Measurements from ENCODE around the gene OR5H14. TPM values are rescaled to one million over a fixed set of nuclear protein-coding genes. Genes with fewer than 3 reads are reported as not detected.

OR5H14 gene
- polyA plus RNA-seq, 1 of the 3 experiments (the other 2 are of a cell fraction) = not detected

GRCh38 chr3:98151241-98151640 is 4.0 kb downstream of the OR5H14 start:
- H3K79me2 ChIP-seq (ENCODE audit: insufficient read depth) = no peaks in the 10 kb centered on the region
- H2AFZ ChIP-seq (ENCODE audit: low read depth) = no peak overlapping the region
- no peaks in the 10 kb centered on the region for H3K9me2 ChIP-seq
- no peaks in the 10 kb centered on the region for H4K20me1 ChIP-seq (ENCODE audit: insufficient read depth)
- H3K4me2 ChIP-seq = no peak overlapping the region
- TF ChIP-seq TAF1 (IDR thresholded peaks at IDR 0.05; ENCODE audit: borderline replicate concordance, low read depth, low read length) (no peak), MXI1 (IDR thresholded peaks at IDR 0.05; ENCODE audit: low read depth, low read length) (no peak), IRF3 (IDR thresholded peaks at IDR 0.05; ENCODE audit: low read depth, low read length) (no peak), FOSL2 (IDR thresholded peaks at IDR 0.05; ENCODE audit: borderline replicate concordance, low read depth) (no peak), RFX5 (IDR thresholded peaks at IDR 0.05; ENCODE audit: low read length) (no peak), ZBTB33 (IDR thresholded peaks at IDR 0.05; ENCODE audit: borderline replicate concordance, low read depth) (no peak), ELF1 (IDR thresholded peaks at IDR 0.05) (no peak), GATA2 (CRISPR knock-in tag; IDR thresholded peaks at IDR 0.05) (no peak), NRF1 (IDR thresholded peaks at IDR 0.05; ENCODE audit: low read depth, low read length) (no peak), SIN3A (IDR thresholded peaks at IDR 0.05; ENCODE audit: borderline replicate concordance, low read depth, low read length) (no peak), REST (IDR thresholded peaks at IDR 0.05; ENCODE audit: low read depth, low read length) (no peak), NFIC (IDR thresholded peaks at IDR 0.05; ENCODE audit: borderline replicate concordance) (no peak), GABPA (IDR thresholded peaks at IDR 0.05; ENCODE audit: low read depth) (no peak), EP300 (IDR thresholded peaks at IDR 0.05; ENCODE audit: borderline replicate concordance in 1 of 2, low read depth in 1 of 2, low read length in 1 of 2) (no peak), USF1 (IDR thresholded peaks at IDR 0.05; ENCODE audit: borderline replicate concordance, low read depth) (no peak), MAX (IDR thresholded peaks at IDR 0.05; ENCODE audit: low read depth) (no peak), PBX3 (IDR thresholded peaks at IDR 0.05) (no peak), MEF2A (IDR thresholded peaks at IDR 0.05; ENCODE audit: borderline replicate concordance, low read depth) (no peak), USF2 (IDR thresholded peaks at IDR 0.05; ENCODE audit: borderline replicate concordance, low read depth, low read length) (no peak)
- H3K9me3 ChIP-seq = no peaks in the 10 kb centered on the region
- no peaks in the 10 kb centered on the region for H3K36me3 ChIP-seq (replicated peaks in 1 of 2; ENCODE audit: control insufficient read depth in 1 of 2, insufficient read depth in 2 of 2, low read length in 1 of 2)
- WGBS (ENCODE audit: low lambda C conversion rate) = 3% methylated on average over 5 of the region's 5 CpGs
- H3K4me3 ChIP-seq (ENCODE audit: low read depth in 2 of 2, low read length in 1 of 2) = no peak overlapping the region
- CTCF ChIA-PET = no interaction called here
- POLR2A ChIA-PET = no interaction called here
- H3K27ac ChIP-seq (ENCODE audit: low read depth in 2 of 2, low read length in 1 of 2) = no peak overlapping the region
- H3K27me3 ChIP-seq (ENCODE audit: insufficient read depth) = no peaks in the 10 kb centered on the region
- H3F3A ChIP-seq (replicated peaks; ENCODE audit: insufficient read depth) = no peaks in the 10 kb centered on the region
- DNase-seq = no peak
- no peaks in the 10 kb centered on the region for H3K4me1 ChIP-seq (ENCODE audit: control insufficient read depth in 1 of 2, insufficient read depth in 2 of 2, low read depth in 1 of 2, low read length in 1 of 2)
- H3K9ac ChIP-seq = no peak overlapping the region

All from SK-N-SH (cell line).